ENCODE results near the gene CPA2.

DNA sequence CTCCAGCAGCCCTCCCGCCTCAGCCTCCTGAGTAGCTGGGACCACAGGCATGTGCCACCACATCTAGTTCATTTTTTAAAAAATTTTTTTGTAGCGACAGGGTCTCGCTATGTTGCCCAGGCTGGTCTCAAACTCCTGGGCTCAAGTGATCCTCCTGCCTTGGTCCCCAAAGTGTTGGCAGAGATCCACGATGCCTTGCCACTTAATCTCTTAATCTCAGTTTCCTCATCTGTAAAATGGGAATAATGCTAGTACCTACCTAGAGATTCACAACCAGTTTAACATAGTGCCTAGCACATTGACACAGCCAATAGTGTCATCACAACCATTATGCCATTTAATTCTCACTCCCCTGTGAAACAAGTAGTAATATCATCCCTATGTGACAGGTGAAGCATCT, 21.5 kb downstream of the CPA2 start:
- TF ChIP-seq YY1 (IDR thresholded peaks at IDR 0.05; ENCODE audit: insufficient read depth, insufficient read length) (no peak), ZNF274 (IDR thresholded peaks at IDR 0.05; ENCODE audit: low read depth, low read length) (no peak)
